Measurements from ENCODE around the gene FGF2.
"Not testable (repeated sequence)": the region's sequence is repeated elsewhere in the genome, so short reads cannot be mapped to it uniquely, and the experiment has no call there.

FGF2 gene

DNA sequence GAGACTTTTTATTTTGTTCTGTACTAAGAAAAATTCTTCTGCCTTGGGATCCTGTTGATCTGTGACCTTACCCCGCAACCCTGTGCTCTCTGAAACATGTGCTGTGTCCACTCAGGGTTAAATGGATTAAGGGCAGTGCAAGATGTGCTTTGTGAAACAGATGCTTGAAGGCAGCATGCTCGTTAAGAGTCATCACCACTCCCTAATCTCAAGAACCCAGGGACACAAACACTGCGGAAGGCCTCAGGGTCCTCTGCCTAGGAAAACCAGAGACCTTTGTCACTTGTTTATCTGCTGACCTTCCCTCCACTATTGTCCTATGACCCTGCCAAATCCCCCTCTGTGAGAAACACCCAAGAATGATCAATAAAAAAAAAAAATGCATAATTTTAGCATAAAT lies 13.8 kb upstream of the FGF2 start:
- not testable (repeated sequence) for DNase-seq (ENCODE audit: extremely low read depth in 1 of 2, low read depth in 1 of 2)

DNA sequence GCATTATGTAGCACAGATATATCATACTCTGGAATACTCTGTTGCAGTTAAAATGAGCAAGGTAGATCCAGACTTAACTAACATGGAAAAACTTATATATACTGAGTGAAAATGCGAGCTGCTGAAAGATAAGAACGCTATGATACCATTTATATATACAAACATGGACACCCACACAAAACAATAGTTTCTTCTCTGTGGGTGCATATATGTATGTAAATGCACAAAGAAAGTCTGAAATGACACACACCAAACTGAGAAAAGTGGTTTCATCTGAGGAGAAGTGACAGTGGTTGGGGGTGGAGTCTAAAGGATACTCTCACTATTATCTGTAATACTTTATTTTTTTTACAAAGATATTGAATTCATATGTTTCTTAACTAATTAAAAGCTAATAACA lies 12.2 kb upstream of the FGF2 start:
- DNase-seq (ENCODE audit: extremely low read depth in 1 of 2, low read depth in 1 of 2) = no peak

DNA sequence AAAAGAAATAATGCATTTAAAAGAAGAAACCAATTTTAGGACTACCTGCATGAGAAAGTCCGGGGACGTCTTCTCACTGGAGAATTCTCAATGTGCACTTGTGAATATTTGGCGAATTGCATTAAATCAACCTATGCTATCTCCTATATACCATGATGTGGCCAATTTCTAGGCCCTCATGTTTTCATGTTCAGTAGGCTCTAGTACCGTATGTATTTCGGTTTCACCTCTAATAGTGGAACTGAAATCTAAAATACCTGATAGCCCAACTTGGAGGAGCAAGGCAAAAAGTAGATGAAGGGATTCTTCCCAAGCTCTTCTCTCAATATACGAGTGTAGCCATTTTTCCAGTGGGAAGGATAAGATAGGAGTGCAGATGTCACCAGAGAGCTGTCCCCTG lies 11.4 kb upstream of the FGF2 start:
- DNase-seq (ENCODE audit: extremely low read depth in 1 of 2, low read depth in 1 of 2) = no peak

DNA sequence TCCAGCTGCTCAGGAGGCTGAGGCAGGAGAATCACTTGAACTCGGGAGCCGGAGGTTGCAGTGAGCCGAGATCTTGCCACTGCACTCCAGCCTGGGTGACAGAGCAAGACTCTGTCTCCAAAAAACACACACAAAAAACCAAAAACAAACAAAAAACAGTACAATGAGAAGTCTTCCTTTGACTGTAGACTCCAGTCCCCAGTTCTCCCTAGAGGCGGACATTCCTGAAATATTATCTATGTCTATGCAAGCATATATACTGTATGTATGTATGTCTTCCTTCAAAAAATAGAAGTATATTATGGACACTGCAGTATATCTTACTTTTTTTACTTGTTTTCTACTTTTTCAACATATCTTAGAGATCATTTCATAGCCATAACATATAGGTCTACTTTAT lies 10.2 kb upstream of the FGF2 start:
- DNase-seq (ENCODE audit: extremely low read depth in 1 of 2, low read depth in 1 of 2) = no peak

DNA sequence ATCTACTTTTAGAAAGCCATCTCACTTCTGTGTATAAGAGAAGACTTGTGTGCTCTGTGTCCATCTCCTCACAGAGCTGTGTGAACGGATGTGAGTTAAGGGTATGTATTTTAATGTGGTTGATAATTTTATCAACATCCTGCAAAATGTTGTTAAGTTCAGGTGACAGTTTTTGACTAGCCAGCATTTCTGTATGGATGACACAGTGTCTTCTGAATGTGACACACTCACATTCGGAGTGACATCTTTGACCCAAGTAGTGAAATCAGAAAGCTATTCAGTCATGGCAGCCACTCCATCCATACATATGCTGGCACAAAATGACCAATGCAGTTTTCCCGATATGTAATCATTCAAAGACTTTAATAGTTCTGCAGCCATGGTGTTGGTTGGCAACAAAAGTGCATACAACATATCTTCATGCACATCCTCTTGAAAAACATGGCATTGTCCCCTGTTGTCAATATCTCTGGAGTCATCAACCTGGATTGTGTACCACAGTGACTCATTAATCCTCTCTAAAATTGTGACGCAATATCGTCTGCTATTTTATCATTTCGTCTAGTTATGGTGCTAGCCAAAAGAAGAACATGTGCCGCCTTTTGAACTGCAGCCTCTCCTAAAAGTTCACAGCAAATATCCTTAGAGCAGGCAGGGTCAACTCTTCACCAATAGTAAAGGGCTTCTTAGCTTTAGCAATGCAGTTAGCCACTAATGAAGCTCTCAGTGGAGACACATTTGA lies 6.8 kb upstream of the FGF2 start:
- no peak for DNase-seq (ENCODE audit: extremely low read depth in 1 of 2, low read depth in 1 of 2)

DNA sequence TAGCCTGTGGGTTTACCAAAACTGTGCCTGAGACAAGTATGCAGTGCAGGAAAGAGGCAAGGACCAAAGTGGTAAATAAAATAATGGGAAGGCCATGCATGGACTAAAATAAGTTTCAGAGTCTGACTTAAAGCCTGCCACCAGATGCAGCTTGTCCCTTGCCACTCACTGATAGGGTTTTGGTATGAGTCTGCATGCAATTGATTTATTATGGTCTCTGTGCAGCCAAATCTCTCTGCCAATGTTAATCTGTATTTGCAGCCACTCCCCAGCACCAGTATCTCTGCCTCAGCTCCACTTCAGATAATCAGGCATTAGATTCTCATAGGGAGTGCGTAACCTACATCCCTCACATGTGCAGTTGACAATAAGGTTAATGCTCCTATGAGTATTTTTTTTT lies 5.5 kb upstream of the FGF2 start:
- no peak for DNase-seq (ENCODE audit: extremely low read depth in 1 of 2, low read depth in 1 of 2)

DNA sequence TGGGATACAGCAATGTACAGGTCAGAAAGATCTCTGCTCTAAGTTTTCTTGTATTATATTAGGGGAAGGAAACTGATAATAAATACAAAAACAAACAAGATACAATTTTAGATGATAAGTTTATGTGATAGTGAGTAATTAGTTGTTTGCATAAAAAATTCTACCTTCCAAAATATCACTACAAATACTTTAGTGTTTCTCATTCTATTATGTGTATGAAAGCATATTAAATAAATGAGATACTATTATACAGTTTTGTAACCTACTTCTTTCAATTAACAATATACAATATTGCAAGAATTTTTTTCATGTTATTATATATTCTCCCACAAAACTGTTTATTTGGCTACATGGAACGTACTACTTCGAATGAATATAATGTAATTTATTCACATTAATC lies 4.2 kb upstream of the FGF2 start:
- DNase-seq (ENCODE audit: extremely low read depth in 1 of 2, low read depth in 1 of 2) = no peak

DNA sequence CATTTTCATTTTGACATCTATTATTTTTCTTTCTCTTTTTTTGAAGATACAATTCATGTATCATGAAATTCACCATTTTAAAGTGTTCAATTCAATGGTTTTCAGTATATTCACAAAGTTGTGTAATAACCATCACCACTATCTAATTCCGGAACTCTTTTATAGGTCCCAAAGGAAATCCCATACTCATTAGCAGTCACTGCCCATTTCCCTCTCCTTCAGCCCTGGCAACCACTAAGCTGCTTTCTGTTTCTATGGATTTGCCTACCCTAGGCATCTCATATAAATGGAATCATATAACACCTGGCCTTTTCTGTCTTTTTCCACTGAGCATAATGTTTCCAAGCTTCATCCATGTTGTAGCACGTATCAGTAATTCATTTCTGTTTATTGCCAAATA lies 3.2 kb upstream of the FGF2 start:
- DNase-seq (ENCODE audit: extremely low read depth in 1 of 2, low read depth in 1 of 2) = no peak

DNA sequence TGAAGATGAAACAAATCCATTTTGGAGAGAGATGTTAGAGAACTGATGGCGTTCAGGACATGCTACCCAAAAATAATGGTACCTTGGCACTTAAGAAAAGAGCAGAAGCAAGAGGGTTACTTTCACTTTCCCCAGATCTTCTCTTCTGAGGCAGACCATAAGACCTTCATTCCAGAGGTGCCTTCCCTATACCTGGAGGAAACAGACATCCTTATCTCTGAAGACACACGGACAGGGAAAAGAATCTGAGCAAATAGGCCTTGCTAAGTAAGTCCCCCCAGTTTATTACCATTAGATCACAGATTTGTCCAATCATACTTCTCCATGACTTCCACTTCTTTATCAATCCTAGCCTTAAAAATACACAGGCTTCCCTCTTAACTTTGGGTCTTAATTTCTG lies 2.0 kb upstream of the FGF2 start:
- no peak for DNase-seq (ENCODE audit: extremely low read depth in 1 of 2, low read depth in 1 of 2)

DNA sequence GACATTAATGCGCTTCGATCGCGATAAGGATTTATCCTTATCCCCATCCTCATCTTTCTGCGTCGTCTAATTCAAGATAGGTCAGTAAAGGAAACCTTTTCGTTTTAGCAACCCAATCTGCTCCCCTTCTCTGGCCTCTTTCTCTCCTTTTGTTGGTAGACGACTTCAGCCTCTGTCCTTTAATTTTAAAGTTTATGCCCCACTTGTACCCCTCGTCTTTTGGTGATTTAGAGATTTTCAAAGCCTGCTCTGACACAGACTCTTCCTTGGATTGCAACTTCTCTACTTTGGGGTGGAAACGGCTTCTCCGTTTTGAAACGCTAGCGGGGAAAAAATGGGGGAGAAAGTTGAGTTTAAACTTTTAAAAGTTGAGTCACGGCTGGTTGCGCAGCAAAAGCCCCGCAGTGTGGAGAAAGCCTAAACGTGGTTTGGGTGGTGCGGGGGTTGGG lies 528 bp upstream of the FGF2 start:
- DNase-seq (ENCODE audit: extremely low read depth in 1 of 2, low read depth in 1 of 2) = no peak

DNA sequence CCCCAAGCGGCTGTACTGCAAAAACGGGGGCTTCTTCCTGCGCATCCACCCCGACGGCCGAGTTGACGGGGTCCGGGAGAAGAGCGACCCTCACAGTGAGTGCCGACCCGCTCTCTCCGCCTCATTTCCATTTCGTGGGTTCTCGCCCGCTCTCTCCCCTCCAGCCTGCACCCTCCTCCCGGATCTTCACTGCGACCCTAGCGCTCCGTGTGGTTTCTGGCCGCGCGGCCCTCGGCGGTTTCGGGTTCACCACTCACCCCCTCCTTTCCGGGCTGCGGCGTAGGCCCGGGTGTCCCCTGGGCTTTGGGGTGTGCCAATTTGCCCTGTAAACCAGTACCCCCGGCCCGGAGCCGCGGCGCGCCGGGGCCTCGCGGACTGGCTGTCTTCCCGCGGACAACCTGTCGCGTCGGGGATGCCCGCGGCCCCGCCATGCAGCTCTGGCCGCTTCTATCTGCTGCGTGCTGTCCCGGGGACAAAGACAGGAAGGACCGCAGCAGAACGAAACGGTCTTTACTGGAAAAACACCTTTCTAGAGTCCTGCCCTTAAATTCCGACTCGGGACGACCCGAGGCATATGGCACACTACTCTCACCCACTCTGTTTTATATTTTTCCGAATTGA lies 737 bp downstream of the FGF2 start:
- DNase-seq (ENCODE audit: extremely low read depth in 1 of 2, low read depth in 1 of 2) = no peak

DNA sequence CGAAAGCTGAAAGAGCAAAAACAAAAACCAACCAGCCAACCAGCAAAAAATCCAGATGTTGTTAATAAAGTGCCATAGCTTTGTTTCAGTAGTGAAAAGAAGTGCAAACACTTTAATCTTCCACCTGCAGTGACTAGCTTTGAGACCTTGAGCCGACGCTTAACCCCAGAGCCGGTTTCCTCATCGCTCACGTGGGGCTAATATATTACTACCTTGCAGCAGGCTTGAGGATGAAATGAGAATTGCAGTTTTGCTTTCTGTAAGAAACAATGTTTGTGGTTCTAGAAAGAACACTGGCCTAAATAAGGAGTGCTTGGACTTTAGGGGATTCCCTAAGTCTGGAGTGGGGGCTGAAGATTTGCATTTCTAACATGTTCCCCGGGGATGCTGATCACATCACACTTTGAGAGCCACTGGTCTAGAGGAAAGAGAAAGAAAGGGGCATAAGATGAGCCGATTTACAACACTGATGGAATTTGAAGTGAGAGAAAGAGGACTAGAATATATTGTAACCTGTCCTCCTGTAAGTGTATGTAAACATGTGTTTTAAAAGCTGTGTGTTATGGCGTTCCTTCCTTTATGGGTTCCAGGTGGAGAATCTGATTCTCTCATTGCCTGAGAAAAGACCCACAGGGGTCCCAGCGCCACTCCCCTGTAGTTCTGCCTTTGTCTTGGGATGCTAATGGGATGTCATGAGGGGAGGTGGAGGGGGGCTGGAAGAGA lies 1.4 kb downstream of the FGF2 start:
- DNase-seq (ENCODE audit: extremely low read depth in 1 of 2, low read depth in 1 of 2) = no peak

DNA sequence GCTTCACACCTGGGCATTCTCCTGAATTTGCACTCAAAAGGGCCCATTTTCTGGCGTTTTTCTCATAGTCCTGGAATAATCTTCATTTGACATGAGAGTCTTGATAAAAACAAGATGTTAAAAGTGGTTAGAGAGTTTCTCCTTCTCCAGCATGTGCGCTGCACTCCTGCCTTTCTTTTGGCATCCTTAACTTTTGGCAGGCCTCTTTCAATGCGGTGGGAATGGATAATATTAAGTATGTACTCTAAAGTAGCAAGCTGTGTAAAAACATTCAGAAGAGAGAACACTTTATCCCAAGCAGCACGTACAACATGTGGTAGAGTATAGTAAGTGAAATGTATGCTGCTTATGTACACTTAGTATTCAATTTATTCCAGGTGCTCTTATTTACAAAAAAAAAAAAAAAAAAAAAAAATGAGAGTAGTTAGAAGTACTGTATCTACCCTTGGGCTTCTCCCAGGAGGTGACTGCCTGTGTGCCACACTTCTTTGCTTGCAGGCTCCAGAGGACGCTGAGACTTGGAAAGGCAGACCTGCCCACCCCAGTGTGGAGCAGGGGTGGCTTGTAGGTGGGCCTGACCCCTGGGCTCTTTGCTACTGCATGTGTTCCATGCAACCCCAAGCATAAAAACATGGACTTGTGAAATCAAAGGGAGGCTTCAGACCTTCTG lies 3.9 kb downstream of the FGF2 start:
- DNase-seq (ENCODE audit: extremely low read depth in 1 of 2, low read depth in 1 of 2) = no peak

DNA sequence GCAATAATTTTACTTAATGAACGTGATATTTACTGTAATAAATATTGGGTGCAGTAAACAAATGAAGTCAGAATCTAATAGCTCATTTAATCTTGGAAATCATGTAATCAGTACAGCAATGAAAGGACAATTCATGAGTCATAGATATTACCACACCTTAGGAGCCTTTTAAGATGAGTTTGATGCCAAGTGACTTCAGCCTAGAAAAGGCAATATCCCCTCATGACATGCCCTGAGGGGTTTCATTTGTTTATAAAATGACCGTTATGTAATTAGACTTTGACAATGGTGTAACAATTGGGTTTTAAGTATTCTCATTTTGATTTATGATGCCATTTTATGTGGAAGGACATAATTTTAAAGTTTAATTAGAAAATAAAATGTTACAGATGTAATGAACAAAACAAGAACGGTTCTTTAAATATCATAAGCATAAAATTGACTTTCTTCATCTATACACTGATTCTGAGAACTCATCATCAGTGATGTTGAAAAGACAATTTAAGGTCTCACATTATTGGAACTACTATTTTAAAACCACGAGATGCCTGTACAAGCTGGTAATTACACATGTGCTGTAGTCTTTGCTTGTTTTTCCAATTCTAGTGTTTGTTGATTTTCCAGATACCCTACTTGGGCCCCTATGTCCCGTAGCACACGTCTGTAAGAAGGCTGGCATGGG lies 5.0 kb downstream of the FGF2 start:
- DNase-seq (ENCODE audit: extremely low read depth in 1 of 2, low read depth in 1 of 2) = no peak

DNA sequence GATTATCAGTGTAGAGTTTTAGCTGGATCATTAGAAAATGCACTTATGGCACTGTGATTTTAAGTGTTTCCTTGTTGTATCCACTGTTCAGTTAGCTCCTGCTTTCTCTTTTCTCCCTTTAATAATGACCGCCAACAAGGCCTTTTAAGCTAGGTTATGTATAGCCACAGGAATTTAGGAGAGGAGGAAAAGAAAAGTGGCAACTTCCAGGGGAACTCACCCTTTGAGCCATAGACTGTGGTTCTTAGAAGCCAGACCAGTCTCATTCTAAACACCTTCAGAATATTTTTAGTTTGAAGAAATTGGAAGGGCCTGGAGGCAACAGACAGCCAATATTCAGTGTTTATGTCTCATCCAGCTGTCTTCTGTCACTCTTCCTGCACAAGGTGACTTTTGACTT lies 6.1 kb downstream of the FGF2 start:
- DNase-seq (ENCODE audit: extremely low read depth in 1 of 2, low read depth in 1 of 2) = no peak

DNA sequence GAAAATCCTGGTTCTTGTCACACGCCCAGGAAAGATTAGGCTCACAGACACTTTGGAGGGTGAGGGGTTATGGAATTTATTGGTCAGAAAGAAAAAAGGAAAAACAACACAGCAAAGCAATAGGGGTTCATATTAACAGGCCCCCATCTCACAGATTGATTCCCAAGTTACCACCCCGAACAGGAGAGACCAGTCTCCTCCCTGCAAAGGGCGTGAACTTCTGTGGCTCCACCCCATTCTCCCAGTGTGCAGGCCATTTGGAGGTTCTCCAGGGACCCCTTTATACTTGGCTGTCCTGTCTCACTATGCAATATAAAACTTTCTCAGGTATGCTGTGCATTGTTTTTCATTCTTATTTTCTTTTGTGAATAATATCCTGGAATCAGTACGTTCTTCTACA lies 7.4 kb downstream of the FGF2 start:
- DNase-seq (ENCODE audit: extremely low read depth in 1 of 2, low read depth in 1 of 2) = no peak

DNA sequence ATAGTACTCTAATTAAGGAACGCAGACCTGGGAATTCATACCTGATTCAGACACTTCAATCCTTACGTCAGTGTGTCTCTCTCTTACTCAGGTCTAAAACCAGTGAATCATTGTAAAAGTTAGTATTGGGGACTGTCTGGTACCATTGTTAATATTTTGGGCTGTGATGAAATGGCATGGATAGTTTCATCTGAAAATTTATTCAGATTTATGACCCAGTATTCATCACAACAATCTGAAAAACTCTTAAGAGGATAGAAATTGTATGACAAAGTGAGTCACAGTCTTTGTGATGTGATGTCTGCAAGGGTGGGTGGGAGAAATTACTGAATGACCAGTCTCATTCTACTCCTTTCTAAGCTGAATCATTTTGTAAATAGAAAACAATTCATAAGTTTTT lies 10.3 kb downstream of the FGF2 start:
- DNase-seq (ENCODE audit: extremely low read depth in 1 of 2, low read depth in 1 of 2) = no peak

DNA sequence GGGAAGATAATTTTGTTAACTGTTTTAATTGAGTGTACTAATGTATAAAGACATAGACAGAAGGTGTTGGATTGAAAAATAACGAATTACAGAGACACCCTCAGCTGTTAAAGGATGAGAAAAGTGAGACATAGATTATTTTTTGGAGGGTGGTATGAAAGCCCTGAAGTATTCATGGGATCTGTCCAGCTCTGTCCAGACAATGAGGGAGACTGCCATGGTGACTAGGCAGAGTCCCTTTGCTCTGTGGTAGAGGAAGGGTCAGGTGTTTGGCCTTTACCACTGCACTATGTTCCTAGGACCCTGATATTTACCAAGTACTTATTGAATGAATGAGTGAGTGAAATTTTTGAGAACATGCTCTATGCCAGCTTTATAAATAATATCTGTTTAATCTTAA lies 11.4 kb downstream of the FGF2 start:
- no peak for DNase-seq (ENCODE audit: extremely low read depth in 1 of 2, low read depth in 1 of 2)

DNA sequence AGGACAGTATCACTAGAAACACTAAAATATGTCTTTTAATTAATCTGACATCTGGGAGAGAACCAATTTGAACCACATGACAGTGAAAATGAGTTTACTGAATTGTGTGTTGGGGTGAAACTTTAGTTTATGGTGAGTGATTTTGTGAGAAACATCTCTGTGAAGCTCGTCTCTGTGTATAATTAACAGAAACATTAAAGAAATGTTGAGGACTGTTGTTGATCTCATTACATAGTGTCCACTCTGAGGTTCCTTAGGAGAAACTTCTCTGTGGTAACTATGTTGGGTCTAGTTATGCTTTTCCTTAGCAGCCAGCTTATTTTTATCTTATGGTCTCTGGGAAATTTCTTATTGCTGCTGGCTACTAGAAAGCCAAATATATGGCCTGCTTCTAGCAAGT lies 15.8 kb downstream of the FGF2 start:
- no peak for DNase-seq (ENCODE audit: extremely low read depth in 1 of 2, low read depth in 1 of 2)

DNA sequence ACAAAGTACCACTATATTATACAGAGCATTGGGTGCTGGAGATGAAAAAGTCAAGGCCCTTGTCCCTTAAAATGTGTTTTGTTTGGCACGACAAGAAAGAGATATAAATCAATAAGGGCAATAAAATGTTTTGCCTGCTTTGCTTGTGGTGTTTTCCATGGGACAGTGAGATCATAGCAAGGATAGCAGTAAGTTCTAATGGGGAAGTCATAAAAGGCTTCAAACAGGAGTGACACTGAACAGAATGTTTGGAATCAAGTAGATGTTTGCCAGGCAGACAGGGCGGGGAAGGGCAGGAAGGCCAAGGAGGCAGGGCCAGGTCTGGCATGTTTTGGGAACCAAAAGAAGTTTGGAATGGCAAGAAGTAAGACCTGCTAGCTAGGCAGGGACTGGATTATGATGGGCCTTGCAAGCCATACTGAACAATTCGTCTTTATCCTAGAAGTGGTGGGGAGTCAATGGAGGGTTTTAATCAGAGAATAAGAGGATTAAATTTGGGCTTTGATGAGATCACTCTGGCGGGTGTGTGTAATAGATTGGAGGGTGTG lies 16.4 kb downstream of the FGF2 start:
- DNase-seq (ENCODE audit: extremely low read depth in 1 of 2, low read depth in 1 of 2) = no peak

DNA sequence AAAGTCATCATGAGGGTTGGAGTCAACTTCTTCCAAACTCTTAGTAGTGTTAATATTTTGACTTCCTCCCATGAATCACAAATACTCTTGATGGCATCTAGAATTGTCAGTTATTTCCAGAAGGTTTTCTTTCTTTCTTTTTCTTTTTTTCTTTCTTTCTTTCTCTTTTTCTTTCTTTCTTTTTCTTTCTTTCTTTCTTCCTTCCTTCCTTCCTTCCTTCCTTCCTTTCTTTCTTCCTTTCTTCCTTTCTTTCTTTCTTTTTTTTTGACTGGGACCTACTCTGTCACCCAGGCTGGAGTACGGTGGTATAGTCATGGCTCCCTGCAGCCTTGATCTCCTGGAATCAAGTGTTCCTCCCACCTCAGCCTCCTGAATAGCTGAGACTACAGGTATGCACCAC lies 17.8 kb downstream of the FGF2 start:
- not testable (repeated sequence) for DNase-seq (ENCODE audit: extremely low read depth in 1 of 2, low read depth in 1 of 2)

All from activated CD8-positive, alpha-beta memory T cell treated with anti-CD3 and anti-CD28 coated beads for 1 hour (primary cell).